GM18520 (cell line): Measurements from ENCODE around the gene COX6B1.
A peak's percentile ranks its signal among the peaks of the same experiment; 100 is the strongest.
"Not testable (repeated sequence)": the region's sequence is repeated elsewhere in the genome, so short reads cannot be mapped to it uniquely, and the experiment has no call there.

Experiments used
- ATAC-seq: cut with Tn5 transposase; IDR thresholded peaks from one replicate; pipeline ENCODE4 v1.9.1; 2021; ENCODE audit not compliant: unreplicated experiment

The COX6B1 gene, protein sequence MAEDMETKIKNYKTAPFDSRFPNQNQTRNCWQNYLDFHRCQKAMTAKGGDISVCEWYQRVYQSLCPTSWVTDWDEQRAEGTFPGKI

DNA sequence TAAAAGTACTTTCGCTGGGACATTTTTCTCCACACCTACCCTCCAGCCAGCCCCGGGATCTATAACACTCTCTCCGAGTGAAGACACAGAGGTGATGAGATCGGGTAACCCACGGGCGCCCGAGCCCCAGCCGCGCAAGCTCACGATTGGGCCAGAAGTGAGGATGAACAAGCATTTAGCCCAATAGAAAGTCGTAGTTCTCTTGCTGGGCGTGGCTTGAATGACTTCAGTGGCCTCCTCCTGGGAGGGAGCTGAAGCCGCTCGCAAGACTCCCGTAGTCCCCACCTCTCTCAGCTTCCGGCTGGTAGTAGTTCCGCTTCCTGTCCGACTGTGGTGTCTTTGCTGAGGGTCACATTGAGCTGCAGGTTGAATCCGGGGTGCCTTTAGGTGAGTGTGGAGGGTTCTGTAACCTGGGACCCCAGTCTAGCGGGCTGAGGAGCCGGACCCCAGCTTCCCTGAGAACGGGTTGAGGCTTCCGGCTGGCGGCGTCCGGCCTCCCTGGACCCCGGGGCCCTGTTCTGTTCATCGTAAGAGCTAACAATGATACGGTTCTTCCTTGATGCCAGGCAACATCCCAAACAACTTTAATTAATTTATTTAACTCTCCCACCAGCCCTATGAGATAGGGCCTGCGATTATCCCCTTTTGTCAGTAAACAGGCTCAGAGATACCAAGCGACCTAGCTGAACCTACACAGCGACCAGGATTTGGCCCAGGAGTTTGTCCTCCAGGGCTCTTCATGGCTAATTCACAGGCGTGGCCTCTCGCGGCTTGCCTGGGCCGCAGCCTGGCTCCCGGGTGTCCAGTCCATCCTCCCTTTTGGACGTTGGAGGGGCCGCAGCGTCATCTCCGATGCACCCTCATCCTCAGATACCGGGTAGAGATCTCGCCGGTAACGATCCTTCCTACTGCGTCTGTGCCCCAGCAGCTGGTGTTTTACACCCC, at the start of gene COX6B1:
Gene COX6B1 (plus strand): TSS at position 307 of the 945 bp plus-strand sequence. CDS start 2,921 bp downstream, outside the sequence.
- ATAC-seq: peak; percentile 65

DNA sequence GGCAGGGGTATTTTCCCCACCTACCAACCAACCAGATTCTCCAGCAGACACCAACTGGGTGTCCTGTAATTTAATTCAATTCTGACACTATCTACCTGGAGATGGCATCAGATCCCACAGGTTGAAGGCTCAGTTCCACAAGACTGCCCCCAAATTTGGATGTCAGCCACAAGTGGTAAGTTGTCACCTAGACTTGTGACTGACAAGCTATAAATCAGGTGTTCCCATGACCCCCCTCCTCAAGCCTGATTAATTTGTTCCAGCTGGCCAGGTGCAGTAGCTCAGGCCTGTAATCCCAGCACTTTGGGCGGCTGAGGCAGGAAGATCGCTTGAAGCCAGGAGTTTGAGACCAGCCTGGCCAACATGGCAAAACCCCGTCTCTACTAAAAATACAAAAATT, 46.2 kb upstream of the COX6B1 start:
- ATAC-seq: no peak

DNA sequence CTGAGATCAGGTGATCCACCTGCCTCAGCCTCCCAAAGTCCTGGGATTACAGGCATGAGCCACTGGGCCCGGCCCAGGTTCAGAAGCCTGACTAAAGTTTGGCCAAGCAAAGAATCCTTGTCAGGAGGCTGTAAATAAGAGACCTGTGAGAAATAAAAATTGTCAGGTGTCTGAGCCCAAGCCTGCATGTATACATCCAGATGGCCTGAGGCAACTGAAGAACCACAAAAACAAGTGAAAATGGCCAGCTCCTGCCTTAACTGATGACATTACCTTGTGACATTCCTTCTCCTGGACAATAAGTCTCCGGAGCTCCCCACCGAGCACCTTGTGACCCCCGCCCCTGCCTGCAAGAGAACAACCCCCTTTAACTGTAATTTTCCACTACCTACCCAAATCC, 43.7 kb upstream of the COX6B1 start:
- not testable (repeated sequence) for ATAC-seq

DNA sequence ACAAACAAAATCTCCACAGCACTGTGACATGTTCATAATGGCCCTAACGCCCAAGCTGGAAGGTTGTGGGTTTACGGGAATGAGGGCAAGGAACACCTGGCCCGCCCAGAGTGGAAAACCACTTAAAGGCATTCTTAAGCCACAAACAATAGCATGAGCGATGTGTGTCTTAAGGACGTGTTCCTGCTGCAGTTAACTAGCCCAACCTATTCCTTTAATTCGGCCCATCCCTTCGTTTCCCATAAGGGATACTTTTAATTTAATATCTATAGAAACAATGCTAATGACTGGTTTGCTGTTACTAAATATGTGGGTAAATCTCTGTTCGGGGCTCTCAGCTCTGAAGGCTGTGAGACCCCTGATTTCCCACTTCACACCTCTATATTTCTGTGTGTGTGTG, 41.0 kb upstream of the COX6B1 start:
- not testable (repeated sequence) for ATAC-seq

DNA sequence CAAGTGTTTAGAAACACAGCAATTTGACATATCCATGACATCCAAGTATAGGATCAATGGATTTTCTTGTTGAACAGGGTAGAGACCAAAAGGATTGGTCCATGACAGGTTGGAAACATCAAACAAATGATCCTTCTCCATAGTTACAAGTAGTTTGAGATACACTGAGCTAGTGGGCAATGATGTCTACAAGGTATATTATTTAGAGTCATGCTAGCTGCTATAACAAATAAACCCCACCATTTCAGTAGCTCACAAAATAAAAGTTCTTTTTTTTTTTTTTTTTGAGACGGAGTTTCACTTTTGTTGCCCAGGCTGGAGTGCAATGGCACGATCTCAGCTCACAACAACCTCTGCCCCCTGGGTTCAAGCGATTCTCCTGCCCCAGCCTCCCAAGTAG, 40.5 kb upstream of the COX6B1 start:
- ATAC-seq: no peak

DNA sequence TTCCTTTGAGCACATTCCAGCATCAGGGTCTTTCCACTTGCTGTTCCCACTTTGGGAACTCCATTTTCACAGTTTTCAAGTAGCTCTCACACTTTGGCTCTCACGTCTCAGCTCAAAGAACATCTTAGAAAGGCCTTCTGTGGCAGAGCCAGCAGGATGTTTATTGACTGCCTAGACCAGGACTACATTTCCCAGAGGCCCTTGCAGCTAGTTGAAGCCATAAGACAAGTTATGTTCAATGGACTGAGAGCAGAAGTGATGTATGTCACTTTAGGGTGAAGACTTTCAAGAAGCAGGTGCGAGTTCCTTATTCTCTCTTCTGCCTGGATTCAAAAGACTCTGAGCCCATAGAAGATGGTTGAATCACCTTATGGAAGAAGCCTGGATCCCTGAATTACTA, 39.9 kb upstream of the COX6B1 start:
- ATAC-seq: no peak

DNA sequence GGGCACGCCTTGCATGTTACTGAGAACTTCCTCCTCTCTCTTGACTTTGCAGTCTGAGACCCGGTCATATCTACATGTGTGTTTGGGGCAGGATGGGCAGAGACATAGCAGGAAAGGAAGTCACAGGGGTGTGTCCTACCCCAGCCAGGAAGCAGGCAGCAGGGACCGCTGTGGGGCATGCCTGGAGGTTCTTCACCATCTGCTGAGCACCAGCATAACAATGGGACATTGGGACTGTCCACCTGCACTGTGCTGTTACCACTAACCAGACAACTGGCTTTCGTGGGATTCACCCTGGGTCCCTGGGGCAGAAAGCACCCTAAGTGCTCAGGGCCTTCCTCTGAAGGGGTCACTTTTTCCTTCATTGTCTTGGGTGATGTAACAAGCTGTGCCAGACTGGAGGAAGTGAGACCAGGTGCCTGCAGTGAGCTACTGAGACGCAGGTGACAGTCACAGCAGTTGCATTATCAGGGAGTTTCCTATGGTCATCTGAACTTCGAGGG, 38.2 kb upstream of the COX6B1 start:
- ATAC-seq: no peak

DNA sequence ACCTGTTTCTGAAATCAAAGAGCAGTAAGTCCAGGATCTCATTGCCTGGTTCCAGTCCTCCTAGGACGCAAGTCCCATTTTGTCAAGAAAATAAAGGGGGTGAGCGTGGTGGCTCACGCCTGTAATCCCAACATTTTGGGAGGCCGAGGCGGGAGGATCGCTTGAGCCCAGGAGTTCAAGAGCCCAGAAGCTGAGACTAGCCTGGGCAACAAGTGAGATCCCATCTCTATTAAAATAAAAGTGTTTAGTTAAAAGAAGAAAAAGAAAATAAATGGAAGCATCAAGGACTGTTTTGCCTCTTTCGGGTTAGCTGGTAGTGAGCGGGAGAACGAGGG, 35.9 kb upstream of the COX6B1 start:
- no peak for ATAC-seq

DNA sequence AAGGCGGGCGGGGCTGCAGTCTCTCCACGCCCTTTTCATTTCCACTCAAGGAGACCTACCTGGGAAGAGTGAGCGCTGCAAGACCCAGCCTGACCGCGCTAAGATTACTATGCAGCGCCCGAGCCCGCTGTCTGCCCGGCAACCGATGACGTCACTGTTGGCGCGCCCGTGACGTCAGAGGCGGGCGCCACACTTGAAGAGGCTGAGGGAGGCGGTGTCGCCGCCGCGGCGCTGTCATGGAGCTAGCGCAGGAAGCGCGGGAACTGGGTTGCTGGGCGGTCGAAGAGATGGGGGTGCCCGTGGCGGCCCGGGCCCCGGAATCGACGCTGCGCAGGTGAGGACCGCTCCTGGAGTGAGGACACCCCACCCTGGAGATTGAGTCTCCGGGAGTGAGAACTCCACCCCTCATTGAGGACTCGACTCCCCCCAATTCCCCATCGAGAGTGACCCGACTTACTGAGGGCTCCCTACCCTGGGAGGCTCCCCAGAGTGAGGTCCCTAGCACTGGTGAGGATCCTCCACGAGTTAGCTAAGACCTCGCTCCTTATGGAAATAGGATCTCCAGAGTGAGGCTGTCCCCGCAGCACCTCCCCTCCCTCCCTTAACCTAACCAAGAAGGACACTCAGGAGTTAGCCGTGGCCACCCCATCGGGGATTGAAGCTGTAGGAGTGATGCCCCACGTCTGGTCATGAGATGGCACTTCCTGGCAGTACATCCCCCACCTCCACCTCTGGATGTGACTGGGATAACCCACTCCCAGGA, 35.4 kb upstream of the COX6B1 start, which contains the start of gene HAUS5:
Gene HAUS5 (plus strand): TSS at position 177 of the 763 bp plus-strand sequence. CDS start 60 bp downstream, at position 237.
- peak; percentile 79 for ATAC-seq

DNA sequence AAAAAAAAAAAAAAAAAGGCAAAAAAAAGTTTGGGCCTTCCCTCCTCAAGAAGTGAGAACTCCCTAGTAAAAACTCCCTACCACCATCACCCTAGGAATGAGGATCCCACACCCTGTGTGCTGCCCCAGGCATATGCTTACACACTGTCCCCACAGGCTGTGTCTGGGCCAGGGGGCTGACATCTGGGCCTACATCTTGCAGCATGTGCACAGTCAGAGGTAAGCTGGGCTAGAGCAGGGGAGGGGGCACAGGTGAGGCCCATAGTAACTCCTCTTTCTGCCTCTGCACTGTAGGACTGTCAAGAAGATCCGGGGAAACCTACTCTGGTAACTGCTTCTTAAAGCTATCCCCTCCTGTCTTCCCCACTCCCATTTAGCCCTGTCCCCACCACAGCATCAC, 34.5 kb upstream of the COX6B1 start:
- no peak for ATAC-seq

DNA sequence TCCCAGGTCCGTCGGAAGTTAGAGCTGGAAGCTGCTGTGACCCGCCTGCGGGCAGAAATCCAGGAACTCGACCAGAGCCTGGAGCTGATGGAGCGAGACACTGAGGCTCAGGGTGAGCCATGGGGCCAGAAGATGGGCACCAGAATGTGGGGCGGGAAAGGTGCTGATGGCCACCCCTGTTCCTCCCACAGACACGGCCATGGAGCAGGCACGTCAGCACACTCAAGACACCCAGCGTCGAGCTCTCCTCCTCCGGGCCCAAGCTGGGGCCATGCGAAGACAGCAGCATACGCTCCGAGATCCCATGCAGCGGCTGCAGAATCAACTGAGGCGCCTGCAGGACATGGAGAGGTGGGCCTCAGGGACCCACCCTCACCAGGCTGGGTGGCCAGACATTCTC, 33.1 kb upstream of the COX6B1 start:
- no peak for ATAC-seq

DNA sequence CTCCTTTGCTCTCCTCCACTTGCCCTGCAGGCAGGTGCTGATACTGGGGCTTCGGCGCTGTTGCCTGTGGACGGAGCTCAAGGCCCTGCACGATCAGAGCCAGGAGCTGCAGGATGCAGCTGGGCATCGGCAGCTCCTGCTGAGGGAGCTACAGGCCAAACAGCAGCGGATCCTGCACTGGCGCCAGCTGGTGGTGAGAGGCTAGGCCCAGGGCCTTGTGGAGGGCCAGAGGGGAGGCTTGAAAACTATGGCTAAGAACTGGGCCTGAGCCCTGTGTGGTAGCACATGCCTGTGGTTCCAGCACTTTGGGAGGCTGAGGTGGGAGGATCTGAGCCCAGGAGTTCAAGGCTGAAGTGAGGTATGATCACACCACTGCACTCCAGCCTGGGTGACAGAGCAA, 29.3 kb upstream of the COX6B1 start:
- no peak for ATAC-seq

DNA sequence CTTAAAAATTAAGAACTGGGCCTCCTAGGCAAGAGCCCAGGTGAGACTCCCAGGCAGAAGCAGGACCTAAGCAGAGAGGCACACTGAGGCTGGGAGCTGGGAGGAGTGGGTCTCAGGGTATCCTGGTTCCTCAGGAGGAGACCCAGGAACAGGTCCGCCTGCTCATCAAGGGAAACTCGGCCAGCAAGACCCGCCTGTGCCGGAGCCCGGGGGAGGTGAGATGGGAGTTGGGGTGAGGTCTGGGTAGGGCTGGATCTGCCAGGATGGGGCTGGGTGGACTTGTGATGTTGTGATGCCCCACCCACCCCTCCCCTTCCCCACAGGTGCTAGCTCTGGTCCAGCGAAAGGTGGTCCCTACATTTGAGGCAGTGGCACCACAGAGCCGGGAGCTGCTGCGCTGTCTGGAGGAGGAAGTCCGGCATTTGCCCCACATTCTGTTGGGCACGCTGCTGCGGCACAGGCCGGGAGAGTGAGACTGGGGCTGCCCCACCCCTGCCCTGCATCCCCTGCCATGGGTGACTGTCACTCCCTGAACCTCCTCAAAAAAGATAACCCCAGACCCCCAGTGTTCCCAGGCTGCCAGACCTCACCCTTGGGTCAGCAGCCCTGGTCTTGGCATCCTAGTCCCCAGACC, 28.7 kb upstream of the COX6B1 start:
- no peak for ATAC-seq

DNA sequence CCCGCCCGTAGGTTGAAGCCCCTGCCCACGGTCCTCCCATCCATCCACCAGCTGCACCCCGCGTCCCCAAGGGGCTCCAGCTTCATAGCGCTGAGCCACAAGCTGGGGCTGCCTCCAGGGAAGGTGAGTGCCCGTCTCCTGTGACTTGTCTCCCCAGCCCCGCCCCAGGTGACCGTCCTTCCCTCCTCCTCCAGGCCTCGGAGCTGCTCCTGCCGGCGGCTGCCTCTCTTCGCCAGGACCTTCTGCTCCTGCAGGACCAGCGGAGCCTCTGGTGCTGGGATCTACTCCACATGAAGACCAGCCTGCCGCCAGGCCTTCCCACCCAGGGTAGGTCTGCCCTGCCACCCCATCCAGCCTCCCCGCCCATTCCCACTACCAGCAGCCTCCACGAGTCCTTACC, 28.1 kb upstream of the COX6B1 start:
- no peak for ATAC-seq

DNA sequence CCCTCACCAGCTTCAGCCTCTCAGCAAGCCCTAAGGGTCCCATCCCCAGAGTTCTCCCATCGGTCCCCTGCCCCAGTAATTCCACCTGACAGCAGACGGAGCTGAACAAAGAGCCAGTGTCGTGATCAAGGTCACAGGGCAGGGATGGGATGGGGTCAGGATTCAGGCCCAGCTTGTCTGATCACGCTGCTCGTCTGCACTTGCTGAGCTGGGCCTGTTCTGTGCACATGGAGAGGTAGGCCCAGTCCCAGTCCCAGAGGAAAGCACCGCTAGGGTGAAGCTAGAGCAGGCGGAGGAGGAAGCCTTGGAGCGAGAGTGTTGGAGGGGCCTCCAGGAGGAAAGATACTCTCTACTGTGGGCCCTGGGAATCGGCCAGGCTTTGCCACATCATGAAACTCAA, 26.4 kb upstream of the COX6B1 start:
- no peak for ATAC-seq

DNA sequence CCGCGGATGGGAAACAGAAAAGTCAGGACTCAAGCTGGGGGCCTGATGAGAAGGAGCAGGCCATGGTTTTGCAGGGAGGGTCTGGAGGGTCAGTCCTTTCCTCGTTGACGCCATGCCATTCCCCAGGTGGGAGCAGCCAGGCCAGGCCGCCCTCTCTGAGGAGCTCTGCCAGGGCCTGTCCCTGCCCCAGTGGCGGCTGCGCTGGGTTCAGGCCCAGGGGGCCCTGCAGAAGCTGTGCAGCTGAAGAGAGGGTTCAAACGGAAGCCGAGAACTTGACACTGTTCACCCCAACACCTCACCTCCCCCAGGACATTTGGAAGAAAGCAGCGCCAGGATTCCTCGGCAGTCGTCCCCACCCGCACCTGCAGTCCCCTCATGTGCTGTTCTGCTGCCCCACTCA, 25.4 kb upstream of the COX6B1 start:
- no peak for ATAC-seq

DNA sequence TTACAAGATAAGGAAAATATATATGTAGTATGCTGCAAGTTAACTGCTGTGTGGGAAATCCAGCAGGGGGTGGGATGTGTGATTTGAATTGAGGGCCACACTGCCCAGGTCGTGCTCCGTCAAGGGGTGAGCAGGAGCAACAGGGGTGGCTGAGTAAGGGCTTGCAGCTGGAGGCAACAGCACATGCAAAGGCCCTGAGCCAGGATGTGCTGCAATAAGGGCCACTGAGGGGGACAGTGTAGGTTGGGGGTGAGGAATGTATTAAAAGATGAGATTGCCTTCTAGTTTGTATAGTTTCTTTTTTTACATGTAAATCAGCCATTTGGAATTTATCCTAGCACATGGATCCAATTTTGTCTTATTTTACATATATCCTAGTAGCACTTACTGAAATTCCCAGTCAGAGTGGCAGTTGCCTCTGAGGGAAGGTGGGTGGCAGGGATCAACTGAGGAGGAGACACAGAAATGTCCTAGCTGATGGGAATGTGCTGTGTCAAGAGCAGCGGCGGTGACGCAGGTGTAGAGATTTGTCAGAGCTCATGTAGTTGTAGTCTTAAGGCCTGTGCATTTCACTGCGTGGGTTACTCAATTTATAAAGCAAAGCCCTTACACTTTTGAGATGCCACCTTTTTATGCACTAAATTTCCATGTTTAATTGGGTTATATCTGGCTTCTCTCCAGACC, 24.7 kb upstream of the COX6B1 start:
- no peak for ATAC-seq

DNA sequence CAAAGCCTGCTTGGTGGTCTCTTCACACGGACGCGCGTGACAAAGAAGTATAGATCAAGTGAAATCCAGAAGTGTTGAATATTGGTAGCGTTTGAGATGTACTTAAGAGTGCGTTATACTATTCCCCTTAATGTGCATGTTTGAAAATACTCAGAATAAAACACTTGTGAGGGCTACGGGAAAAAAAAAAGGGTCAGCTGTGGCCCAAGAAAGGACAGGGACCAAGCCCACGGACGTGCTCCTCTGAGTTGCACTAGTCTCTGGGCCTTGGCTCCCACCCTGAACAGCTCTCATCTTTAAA, 19.9 kb upstream of the COX6B1 start:
- no peak for ATAC-seq

DNA sequence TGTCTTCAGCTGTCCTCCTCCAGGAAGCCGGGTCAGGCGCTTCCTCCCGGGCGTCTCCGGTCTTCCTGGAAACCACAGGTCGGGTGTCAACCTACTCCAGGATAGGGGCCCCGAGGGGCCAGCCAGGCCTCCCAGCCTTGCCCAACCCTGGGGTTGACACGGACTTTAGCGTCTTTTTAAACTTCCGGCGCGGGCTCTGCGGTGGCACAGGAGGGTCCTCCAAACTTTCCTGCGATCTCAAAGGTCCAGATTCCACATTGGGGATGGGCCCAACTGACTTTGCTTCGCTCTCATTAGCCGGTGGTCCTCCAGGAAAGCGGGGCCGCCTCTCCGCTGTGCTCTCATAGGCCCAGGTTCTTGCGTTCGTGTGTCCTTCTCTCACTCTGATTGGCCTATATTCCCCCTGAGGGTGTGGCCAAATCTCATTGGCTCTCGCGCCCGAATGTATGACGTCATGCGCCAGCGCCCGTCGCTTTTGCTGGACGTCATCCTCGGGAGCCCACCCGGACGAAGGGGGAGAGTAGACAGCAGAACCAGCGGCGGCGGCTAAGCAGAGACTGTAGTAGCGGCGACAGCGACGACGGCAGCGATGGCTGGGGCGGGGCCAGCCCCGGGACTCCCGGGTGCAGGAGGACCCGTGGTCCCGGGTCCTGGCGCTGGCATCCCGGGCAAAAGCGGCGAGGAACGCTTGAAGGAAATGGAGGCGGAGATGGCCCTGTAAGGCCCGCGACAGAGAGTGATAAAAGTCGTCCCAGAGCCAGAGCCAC, 19.4 kb upstream of the COX6B1 start, which contains the start of gene RBM42:
Gene RBM42 (plus strand): TSS at position 472 of the 767 bp plus-strand sequence. CDS start 118 bp downstream, at position 590.
- peak; percentile 96 for ATAC-seq

DNA sequence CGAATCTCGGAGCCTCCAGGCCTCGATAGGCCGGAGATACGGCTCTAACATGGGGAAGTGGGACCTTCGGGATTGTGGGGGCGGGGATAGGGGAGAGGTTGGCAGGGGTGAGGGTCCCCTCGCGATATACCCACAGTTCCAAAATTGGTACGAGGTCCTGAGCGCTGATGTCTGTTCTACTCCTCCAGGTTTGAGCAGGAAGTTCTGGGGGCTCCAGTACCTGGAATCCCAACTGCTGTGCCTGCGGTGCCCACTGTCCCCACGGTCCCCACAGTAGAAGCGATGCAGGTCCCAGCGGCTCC, 18.8 kb upstream of the COX6B1 start:
- no peak for ATAC-seq
